Gastrocnemius medialis (tissue), 4 donors: Measurements from ENCODE around the gene HLA-C. TPM values are rescaled to one million over a fixed set of nuclear protein-coding genes. Genes with fewer than 3 reads are reported as not detected.

Experiments
- ATAC-seq, 2 donors: fragments of 150-250 bp; one replicate each; pipeline ENCODE4 v1.9.1; 2016
- DNase-seq, 2 donors: peaks; one replicate each; pipeline ENCODE4 v3.0.0-alpha.2; 2019
- H3K27ac ChIP-seq, 4 donors: fragments of 200-600 bp; sonication (generic); 1 replicate in 1 of 4; 2 replicates in 3 of 4; pipeline ENCODE4 v1.5.1; 2016 to 2018; ENCODE audit warnings: mild to moderate bottlenecking in 2 of 4, moderate library complexity in 1 of 4
- H3K27me3 ChIP-seq, 3 donors: fragments of 200-600 bp; sonication (generic) in 2 of 3; 1 replicate in 1 of 3; 2 replicates in 2 of 3; pipeline versions ENCODE4 v1.5.1 to v1.6.0; 2016 to 2019; ENCODE audit warnings: mild to moderate bottlenecking in 1 of 3, moderate library complexity in 1 of 3
- H3K36me3 ChIP-seq, 2 donors: fragments of 200-600 bp; sonication (generic) in 1 of 2; one replicate each; pipeline ENCODE4 v1.5.1; 2017 to 2018
- H3K4me1 ChIP-seq, 2 donors: fragments of 200-600 bp; sonication (generic) in 1 of 2; one replicate each; pipeline ENCODE4 v1.5.1; 2016 to 2017; ENCODE audit warnings: mild to moderate bottlenecking in 2 of 2
- H3K4me3 ChIP-seq, 4 donors: fragments of 200-600 bp; sonication (generic) in 3 of 4; 1 replicate in 1 of 4; 2 replicates in 3 of 4; pipeline ENCODE4 v1.5.1; 2016 to 2019; ENCODE audit warnings: mild to moderate bottlenecking in 2 of 4
- H3K9me3 ChIP-seq, 3 donors: fragments of 200-600 bp; sonication (generic) in 2 of 3; 1 replicate in 1 of 3; 2 replicates in 2 of 3; pipeline ENCODE4 v1.5.1; 2016 to 2019
- POLR2A ChIP-seq, 2 donors: fragments of 450-650 bp; IDR thresholded peaks; one replicate each; pipeline ENCODE4 v1.6.1; 2017; ENCODE audit warnings: antibody characterized with exemption in 2 of 2, mild to moderate bottlenecking in 2 of 2, moderate library complexity in 2 of 2
- in situ Hi-C, 4 donors: fragments of 200-750 bp; cut with MboI; loops; one replicate each; pipeline versions ENCODE4 v1.15.0 to v1.8.0; 2017; ENCODE audit warnings: low sequenced_read_pairs in 4 of 4
- intact Hi-C: fragments of 100-400 bp; cut with DNase I; formaldehyde crosslinking; loops from one replicate; pipeline ENCODE4 v1.15.1; 2023; ENCODE audit warnings: low total_unique reads
- total RNA-seq, 4 donors: library from RNA; depleted of rRNA; stranded (reverse); fragments of >200 nt; gene quantifications; one replicate each; pipeline versions ENCODE4 v1.1.0 to v1.2.3, GENCODE V29; 2016
- TF ChIP-seq, protein P1 (sequence below), 5 experiments: fragments of 450-650 bp in 3 of 5; fragments of 200-600 bp in 2 of 5; sonication (generic) in 2 of 5; IDR thresholded peaks in 4 of 5; conservative IDR thresholded peaks in 1 of 5; 1 replicate in 4 of 5; 2 replicates in 1 of 5; pipeline ENCODE4 v1.5.1; 2016 to 2019; ENCODE audit warnings: antibody characterized with exemption in 5 of 5, mild to moderate bottlenecking in 3 of 5, moderate library complexity in 3 of 5

Gene HLA-C
- total RNA-seq, 4 donors from 2014 or later: 73.4 to 267 (median 133) TPM

DNA sequence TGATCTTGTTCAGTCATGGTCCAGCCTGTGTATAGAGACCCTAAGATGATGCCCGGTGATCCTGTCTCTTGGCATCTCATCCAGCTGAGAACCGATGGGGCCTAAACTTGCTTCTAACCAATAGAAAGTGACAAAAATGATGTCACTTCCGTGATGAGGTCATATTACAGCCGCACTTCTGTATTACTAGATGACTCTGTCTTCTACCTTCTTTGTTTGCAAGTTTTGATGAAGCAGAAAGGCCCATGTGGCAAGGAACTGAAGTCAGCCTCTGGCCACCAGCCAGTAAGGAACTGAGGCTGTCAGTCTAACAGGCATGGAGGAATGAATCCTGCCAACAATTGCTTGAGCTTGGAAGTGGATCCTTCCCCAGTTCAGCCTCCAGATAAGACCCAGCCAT, 32.8 kb upstream of the HLA-C start:
- no peak overlapping the region for H3K4me3 ChIP-seq
- no peak overlapping the region for H3K27ac ChIP-seq
- TF ChIP-seq, protein P1, sequence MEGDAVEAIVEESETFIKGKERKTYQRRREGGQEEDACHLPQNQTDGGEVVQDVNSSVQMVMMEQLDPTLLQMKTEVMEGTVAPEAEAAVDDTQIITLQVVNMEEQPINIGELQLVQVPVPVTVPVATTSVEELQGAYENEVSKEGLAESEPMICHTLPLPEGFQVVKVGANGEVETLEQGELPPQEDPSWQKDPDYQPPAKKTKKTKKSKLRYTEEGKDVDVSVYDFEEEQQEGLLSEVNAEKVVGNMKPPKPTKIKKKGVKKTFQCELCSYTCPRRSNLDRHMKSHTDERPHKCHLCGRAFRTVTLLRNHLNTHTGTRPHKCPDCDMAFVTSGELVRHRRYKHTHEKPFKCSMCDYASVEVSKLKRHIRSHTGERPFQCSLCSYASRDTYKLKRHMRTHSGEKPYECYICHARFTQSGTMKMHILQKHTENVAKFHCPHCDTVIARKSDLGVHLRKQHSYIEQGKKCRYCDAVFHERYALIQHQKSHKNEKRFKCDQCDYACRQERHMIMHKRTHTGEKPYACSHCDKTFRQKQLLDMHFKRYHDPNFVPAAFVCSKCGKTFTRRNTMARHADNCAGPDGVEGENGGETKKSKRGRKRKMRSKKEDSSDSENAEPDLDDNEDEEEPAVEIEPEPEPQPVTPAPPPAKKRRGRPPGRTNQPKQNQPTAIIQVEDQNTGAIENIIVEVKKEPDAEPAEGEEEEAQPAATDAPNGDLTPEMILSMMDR (IDR thresholded peaks at IDR 0.05 in 4 of 5, conservative IDR thresholded peaks at IDR 0.05 in 1 of 5): no peak
- TF ChIP-seq POLR2A (IDR thresholded peaks at IDR 0.05): no peak
- DNase-seq: peak in 1 of 2 donors; percentile 13
- no peak for ATAC-seq
- intact Hi-C loops: no loop called here
- H3K27me3 ChIP-seq: peaks cover 4 to 25% (median 24%) of the 10 kb centered on the region in 3 donors
- H3K36me3 ChIP-seq: no peaks in the 10 kb centered on the region
- in situ Hi-C loops: no loop called here
- H3K9me3 ChIP-seq: no peaks in the 10 kb centered on the region
- H3K4me1 ChIP-seq: peaks cover 0 to 8% of the 10 kb centered on the region in 2 donors

DNA sequence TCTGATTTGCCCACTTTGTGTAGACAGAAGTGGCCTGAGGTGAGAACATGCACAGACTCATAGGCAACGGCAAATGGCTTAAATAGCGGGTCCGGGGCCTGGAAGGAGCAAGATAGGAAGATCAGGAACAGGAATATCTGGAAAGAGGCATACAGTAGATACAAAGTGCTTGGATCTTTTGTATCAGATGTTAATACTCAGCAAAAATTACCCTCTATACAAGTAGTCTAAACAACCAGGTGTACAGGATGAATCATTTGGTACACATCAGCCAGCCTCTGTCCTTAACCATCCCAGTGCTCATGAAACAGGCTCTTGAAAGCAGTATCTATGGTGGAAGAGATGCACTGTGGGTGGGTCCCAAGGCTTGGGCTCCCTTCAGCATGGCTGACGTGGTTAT, 28.9 kb upstream of the HLA-C start:
- ATAC-seq: no peak
- Histone ChIP-seq H3K36me3 (no peaks in the 10 kb centered on the region), H3K27ac (no peak overlapping the region), H3K27me3 (peaks cover 5 to 10% (median 7%) of the 10 kb centered on the region in 3 donors), H3K4me1 (no peaks in the 10 kb centered on the region), H3K9me3 (no peaks in the 10 kb centered on the region), H3K4me3 (no peak overlapping the region)
- intact Hi-C loops (no loop called here), in situ Hi-C loops (no loop called here)
- TF ChIP-seq POLR2A (IDR thresholded peaks at IDR 0.05): no peak
- TF ChIP-seq, protein P1 (IDR thresholded peaks at IDR 0.05 in 4 of 5, conservative IDR thresholded peaks at IDR 0.05 in 1 of 5): no peak
- DNase-seq: no peak

DNA sequence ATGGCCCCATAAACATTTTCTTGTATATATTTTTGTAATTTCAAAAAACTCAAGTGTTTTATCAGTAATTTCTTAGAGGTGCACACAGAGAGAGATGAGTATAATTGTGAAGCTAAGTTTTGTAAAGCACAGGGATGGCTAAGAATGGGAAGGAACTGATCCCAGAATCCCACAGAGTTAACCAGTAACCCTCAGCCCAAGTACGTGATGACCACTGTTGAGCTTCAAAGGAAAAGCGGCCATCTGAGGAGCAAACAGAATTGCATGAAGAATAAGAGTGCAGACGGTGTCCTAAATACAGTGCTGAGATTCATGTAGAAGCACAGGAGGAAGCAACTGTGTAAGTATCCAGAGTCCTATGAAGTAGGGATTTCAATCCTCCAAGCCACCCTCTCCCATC, 28.1 kb upstream of the HLA-C start:
- Histone ChIP-seq H3K27me3 (peaks cover 5 to 10% (median 7%) of the 10 kb centered on the region in 3 donors), H3K4me3 (no peak overlapping the region), H3K27ac (no peak overlapping the region), H3K9me3 (no peaks in the 10 kb centered on the region), H3K36me3 (no peaks in the 10 kb centered on the region), H3K4me1 (no peaks in the 10 kb centered on the region)
- TF ChIP-seq, protein P1 (IDR thresholded peaks at IDR 0.05 in 4 of 5, conservative IDR thresholded peaks at IDR 0.05 in 1 of 5): no peak
- TF ChIP-seq POLR2A (IDR thresholded peaks at IDR 0.05): no peak
- ATAC-seq: no peak
- intact Hi-C loops (no loop called here), in situ Hi-C loops (no loop called here)
- no peak for DNase-seq

DNA sequence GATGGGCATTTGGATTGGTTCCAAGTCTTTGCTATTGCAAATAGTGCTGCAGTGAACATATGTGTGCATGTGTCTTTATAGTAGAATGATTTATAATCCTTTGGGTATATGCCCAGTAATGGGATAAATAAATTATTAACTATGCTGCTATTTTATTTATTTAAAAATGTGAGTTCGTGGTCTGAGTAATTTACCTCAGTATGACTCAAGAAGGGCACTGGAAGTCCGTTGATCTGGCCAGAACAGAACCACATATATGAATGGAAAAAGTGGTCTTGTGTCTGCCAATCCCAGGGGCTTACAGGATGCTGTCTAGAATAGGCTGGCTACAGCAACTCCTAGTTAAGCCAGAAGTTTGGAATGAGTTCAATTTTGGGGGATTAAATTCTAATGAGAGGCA, 27.6 kb upstream of the HLA-C start:
- Histone ChIP-seq H3K27me3 (peaks cover 5 to 9% (median 7%) of the 10 kb centered on the region in 3 donors), H3K36me3 (no peaks in the 10 kb centered on the region), H3K9me3 (no peaks in the 10 kb centered on the region), H3K4me3 (no peak overlapping the region), H3K4me1 (no peaks in the 10 kb centered on the region), H3K27ac (no peak overlapping the region)
- ATAC-seq (no peak), DNase-seq (no peak)
- intact Hi-C loops (no loop called here), in situ Hi-C loops (no loop called here)
- TF ChIP-seq, protein P1 (IDR thresholded peaks at IDR 0.05 in 4 of 5, conservative IDR thresholded peaks at IDR 0.05 in 1 of 5): no peak
- no peak for TF ChIP-seq POLR2A (IDR thresholded peaks at IDR 0.05)

DNA sequence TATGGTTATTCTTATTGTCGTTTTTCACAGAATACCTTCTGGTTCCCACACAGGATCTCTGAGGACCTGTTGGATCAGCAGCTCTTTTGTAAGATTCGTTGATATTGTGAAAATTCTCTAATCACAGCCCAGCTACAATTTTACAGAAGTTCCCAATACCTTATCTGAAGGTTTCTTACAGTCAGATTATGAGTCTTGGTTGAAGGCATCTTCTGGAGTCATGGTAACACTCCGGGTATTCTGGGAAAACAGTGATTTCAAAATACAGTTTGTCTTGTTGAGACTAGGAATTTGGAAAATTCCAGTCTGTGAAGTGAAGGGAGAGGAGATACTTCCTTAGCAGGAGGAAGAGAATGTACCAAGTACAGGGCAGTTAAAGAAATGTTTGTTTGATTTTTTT, 22.2 kb upstream of the HLA-C start:
- ATAC-seq: no peak
- intact Hi-C loops: no loop called here
- no peak for TF ChIP-seq POLR2A (IDR thresholded peaks at IDR 0.05)
- TF ChIP-seq, protein P1 (IDR thresholded peaks at IDR 0.05 in 4 of 5, conservative IDR thresholded peaks at IDR 0.05 in 1 of 5): no peak
- Histone ChIP-seq H3K27ac (no peak overlapping the region), H3K27me3 (peaks cover 5 to 9% (median 8%) of the 10 kb centered on the region in 3 donors), H3K9me3 (no peaks in the 10 kb centered on the region), H3K4me3 (no peak overlapping the region), H3K4me1 (no peaks in the 10 kb centered on the region), H3K36me3 (no peaks in the 10 kb centered on the region)
- no peak for DNase-seq
- in situ Hi-C loops: no loop called here
